ENCODE measurements around the gene NDUFAF2.
"Not testable (repeated sequence)": the region's sequence is repeated elsewhere in the genome, so short reads cannot be mapped to it uniquely, and the experiment has no call there.

Gene NDUFAF2

DNA sequence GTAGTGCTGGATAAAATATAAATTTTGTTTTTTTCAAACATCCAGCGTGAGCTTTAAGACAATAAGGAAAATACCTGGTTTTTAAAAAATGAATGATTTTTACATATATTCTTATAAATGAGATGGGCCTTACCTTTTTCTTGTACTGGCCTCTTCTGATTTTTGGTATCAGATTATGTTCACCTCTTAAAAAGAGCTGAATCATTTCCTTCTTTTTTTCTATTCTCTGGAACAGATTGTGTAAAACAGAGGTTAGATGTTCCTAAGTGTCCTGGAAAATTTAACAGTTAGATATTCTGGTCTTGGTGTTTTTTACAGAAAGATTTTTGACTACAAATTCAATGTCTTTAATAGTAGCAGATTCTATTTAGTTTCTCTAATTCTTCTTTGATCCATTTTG is 74.6 kb downstream of the NDUFAF2 start:
- no peak overlapping the region for H3K27ac ChIP-seq (ENCODE audit: low read depth, low read length)
- H3K27me3 ChIP-seq (ENCODE audit: control insufficient read depth in 1 of 2, insufficient read depth in 2 of 2, low read length in 2 of 2) = no peaks in the 10 kb centered on the region
- peaks cover 9% of the 10 kb centered on the region for H3K4me1 ChIP-seq (ENCODE audit: insufficient read depth, low read length)
- H3K4me3 ChIP-seq (ENCODE audit: low read depth in 1 of 2, low read length in 2 of 2) = no peak overlapping the region
- no peak overlapping the region for H3K9ac ChIP-seq (ENCODE audit: low read length)
- H3K36me3 ChIP-seq (ENCODE audit: insufficient read depth, low read length) = no peaks in the 10 kb centered on the region
- no peaks in the 10 kb centered on the region for H3K9me3 ChIP-seq (ENCODE audit: low read length)

DNA sequence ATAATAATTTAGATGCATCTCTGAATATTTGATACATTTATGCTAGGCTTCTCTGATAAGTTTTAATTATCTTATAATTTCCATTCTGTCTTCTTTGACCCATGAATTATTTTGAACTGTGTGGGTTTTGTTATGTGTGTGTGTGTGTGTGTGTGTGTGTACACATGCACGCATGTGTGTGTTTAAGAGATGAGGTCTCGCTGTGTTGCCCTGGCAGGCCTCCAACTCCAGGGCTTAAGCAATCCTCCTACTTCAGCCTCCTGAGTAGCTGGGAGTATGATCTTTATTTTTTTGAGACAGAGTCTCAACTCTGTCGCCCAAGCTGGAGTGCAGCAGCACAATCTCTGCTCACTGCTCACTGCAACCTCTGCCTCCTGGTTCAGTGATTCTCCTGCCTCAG is 75.4 kb downstream of the NDUFAF2 start:
- Histone ChIP-seq H3K4me1 (ENCODE audit: insufficient read depth, low read length) (peaks cover 9% of the 10 kb centered on the region), H3K9ac (ENCODE audit: low read length) (no peak overlapping the region), H3K27ac (ENCODE audit: low read depth, low read length) (no peak overlapping the region), H3K9me3 (ENCODE audit: low read length) (no peaks in the 10 kb centered on the region), H3K4me3 (ENCODE audit: low read depth in 1 of 2, low read length in 2 of 2) (no peak overlapping the region), H3K27me3 (ENCODE audit: control insufficient read depth in 1 of 2, insufficient read depth in 2 of 2, low read length in 2 of 2) (no peaks in the 10 kb centered on the region), H3K36me3 (ENCODE audit: insufficient read depth, low read length) (no peaks in the 10 kb centered on the region)

DNA sequence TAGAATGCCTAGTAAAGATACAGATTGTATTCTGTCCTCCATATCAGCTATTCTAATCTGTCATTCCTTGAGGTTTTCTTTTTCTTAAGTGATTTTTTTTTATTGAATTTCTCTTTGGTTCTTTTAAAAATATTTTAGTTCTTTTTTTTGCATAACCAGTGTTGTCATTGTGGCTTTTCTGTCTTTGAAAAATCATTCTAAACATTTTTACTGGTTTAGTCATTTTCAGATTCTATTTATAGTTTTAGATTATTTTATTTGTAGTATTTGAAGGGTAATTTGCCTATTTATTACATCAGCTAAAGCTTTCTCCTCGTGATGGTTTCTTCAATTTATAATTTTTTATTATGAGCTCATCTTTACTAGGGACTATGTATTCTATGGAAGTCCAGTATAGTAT is 78.1 kb downstream of the NDUFAF2 start:
- no peaks in the 10 kb centered on the region for H3K36me3 ChIP-seq (ENCODE audit: insufficient read depth, low read length)
- no peaks in the 10 kb centered on the region for H3K27me3 ChIP-seq (ENCODE audit: control insufficient read depth in 1 of 2, insufficient read depth in 2 of 2, low read length in 2 of 2)
- H3K4me3 ChIP-seq (ENCODE audit: low read depth in 1 of 2, low read length in 2 of 2) = no peak overlapping the region
- H3K4me1 ChIP-seq (ENCODE audit: insufficient read depth, low read length) = peaks cover 9% of the 10 kb centered on the region
- H3K9ac ChIP-seq (ENCODE audit: low read length) = no peak overlapping the region
- no peak overlapping the region for H3K27ac ChIP-seq (ENCODE audit: low read depth, low read length)
- H3K9me3 ChIP-seq (ENCODE audit: low read length) = no peaks in the 10 kb centered on the region

DNA sequence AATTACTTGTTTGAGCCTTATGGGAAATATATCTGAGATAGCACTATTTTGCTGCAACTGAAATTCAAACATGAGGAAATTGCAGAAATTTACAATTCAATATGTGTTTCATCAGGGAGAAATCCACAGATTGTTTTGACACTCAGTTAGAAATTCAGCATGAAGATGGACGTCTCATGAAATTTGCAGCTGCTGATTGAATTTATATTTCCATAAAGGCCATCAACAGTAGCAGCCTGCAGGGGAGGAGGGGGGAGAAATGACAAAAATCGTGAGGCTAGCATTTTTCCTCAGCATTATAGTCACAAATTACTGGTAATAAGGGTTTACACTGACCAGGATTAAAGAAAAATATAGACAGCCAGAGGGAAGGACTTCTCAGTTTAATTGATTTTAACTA is 81.0 kb downstream of the NDUFAF2 start:
- Histone ChIP-seq H3K27me3 (ENCODE audit: control insufficient read depth in 1 of 2, insufficient read depth in 2 of 2, low read length in 2 of 2) (no peaks in the 10 kb centered on the region), H3K4me3 (ENCODE audit: low read depth in 1 of 2, low read length in 2 of 2) (no peak overlapping the region), H3K9me3 (ENCODE audit: low read length) (no peaks in the 10 kb centered on the region), H3K27ac (ENCODE audit: low read depth, low read length) (no peak overlapping the region), H3K4me1 (ENCODE audit: insufficient read depth, low read length) (peaks cover 24% of the 10 kb centered on the region), H3K36me3 (ENCODE audit: insufficient read depth, low read length) (no peaks in the 10 kb centered on the region), H3K9ac (ENCODE audit: low read length) (no peak overlapping the region)

DNA sequence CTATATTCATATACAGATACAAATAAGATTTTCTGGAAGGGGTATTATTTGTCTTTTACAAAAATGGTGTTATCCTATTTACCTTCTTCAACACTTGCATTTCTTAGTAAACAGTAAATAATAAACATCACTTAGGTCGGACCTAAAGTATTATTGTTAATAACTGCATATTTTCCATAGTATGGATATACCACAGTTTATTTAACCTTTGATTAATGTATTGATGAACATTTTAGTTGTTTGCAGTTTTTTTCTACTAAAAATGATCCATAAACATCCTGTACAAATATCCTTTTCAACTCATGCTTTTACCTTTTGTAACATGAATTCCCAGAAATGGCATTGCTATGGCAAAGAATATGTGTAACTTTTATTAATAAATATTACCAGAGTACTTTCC is 83.4 kb downstream of the NDUFAF2 start:
- H3K9ac ChIP-seq (ENCODE audit: low read length) = no peak overlapping the region
- H3K9me3 ChIP-seq (ENCODE audit: low read length) = no peaks in the 10 kb centered on the region
- H3K4me1 ChIP-seq (ENCODE audit: insufficient read depth, low read length) = peaks cover 22% of the 10 kb centered on the region
- no peak overlapping the region for H3K27ac ChIP-seq (ENCODE audit: low read depth, low read length)
- no peak overlapping the region for H3K4me3 ChIP-seq (ENCODE audit: low read depth in 1 of 2, low read length in 2 of 2)
- H3K27me3 ChIP-seq (ENCODE audit: control insufficient read depth in 1 of 2, insufficient read depth in 2 of 2, low read length in 2 of 2) = no peaks in the 10 kb centered on the region
- H3K36me3 ChIP-seq (ENCODE audit: insufficient read depth, low read length) = no peaks in the 10 kb centered on the region

DNA sequence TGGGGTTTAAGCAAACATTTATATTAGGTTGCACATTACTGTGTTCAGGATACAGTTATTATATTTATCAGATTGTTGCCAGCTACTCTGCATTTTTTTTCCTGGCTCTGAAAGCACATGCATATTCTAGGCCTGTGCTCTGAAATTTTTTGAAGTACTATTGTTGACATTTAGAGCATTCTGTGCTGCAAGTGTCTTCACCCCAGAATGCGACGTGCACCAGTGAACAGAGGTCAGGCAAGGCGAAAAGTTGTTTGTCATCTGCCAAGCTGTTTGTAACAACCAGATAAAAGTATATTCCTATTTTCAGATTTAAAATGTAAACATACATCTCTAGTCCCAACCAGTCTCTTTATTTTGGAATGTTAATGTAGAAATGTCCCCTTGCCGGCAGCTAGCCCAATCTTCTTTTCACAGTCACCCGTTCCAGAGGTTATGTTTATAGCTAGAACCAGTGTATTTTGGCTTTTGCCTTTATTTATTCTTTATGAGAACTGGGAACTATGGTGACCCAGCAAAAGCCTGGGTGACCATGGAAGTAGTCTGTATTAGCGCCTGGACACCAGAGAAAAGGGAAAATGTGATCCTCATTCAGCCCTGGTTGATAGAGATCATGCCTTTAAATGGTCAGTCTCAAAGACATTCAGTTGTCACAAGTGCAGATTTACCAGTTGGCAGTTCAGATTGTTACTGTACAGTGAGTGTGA is 84.6 kb downstream of the NDUFAF2 start:
- H3K27me3 ChIP-seq (ENCODE audit: control insufficient read depth in 1 of 2, insufficient read depth in 2 of 2, low read length in 2 of 2) = no peaks in the 10 kb centered on the region
- no peak overlapping the region for H3K4me3 ChIP-seq (ENCODE audit: low read depth in 1 of 2, low read length in 2 of 2)
- H3K36me3 ChIP-seq (ENCODE audit: insufficient read depth, low read length) = no peaks in the 10 kb centered on the region
- H3K4me1 ChIP-seq (ENCODE audit: insufficient read depth, low read length) = peaks cover 15% of the 10 kb centered on the region
- H3K9ac ChIP-seq (ENCODE audit: low read length) = no peak overlapping the region
- no peak overlapping the region for H3K27ac ChIP-seq (ENCODE audit: low read depth, low read length)
- no peaks in the 10 kb centered on the region for H3K9me3 ChIP-seq (ENCODE audit: low read length)

DNA sequence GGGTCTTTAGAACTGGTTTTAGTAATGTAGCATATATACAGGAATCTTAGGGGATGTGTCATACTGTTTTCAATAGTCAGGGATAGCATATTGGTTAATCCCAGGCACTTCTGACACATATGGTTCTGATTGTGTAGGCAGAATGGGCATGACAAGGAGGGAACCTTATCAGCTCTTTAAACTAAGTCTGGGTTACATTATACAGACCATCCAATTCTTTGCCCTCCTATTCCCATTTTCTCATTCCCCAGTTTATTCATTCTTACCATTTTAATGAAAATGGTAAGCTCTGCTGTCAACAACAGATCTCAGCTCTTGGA is 85.1 kb downstream of the NDUFAF2 start:
- Histone ChIP-seq H3K4me1 (ENCODE audit: insufficient read depth, low read length) (peaks cover 15% of the 10 kb centered on the region), H3K4me3 (ENCODE audit: low read depth in 1 of 2, low read length in 2 of 2) (no peak overlapping the region), H3K9ac (ENCODE audit: low read length) (no peak overlapping the region), H3K27me3 (ENCODE audit: control insufficient read depth in 1 of 2, insufficient read depth in 2 of 2, low read length in 2 of 2) (no peaks in the 10 kb centered on the region), H3K36me3 (ENCODE audit: insufficient read depth, low read length) (no peaks in the 10 kb centered on the region), H3K9me3 (ENCODE audit: low read length) (no peaks in the 10 kb centered on the region), H3K27ac (ENCODE audit: low read depth, low read length) (no peak overlapping the region)

DNA sequence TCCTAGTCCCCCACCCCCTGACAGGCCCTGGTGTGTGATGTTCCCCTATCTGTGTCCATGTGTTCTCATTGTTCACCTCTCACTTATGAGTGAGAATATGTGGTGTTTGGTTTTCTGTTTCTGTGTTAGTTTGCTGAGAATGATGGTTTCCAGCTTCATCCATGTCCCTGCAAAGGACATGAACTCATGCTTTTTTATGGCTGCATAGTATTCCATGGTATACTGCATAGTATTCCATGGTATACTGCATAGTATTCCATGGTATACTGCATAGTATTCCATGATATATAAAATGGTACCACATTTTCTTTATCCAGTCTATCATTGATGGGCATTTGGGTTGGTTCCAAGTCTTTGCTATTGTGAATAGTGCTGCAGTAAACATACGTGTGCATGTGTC is 86.3 kb downstream of the NDUFAF2 start:
- H3K4me1 ChIP-seq (ENCODE audit: insufficient read depth, low read length) = peaks cover 15% of the 10 kb centered on the region
- not testable (repeated sequence) for H3K36me3 ChIP-seq (ENCODE audit: insufficient read depth, low read length); H3K9me3 ChIP-seq (ENCODE audit: low read length); H3K9ac ChIP-seq (ENCODE audit: low read length); H3K27me3 ChIP-seq (ENCODE audit: control insufficient read depth in 1 of 2, insufficient read depth in 2 of 2, low read length in 2 of 2); H3K4me3 ChIP-seq (ENCODE audit: low read depth in 1 of 2, low read length in 2 of 2); H3K27ac ChIP-seq (ENCODE audit: low read depth, low read length)

DNA sequence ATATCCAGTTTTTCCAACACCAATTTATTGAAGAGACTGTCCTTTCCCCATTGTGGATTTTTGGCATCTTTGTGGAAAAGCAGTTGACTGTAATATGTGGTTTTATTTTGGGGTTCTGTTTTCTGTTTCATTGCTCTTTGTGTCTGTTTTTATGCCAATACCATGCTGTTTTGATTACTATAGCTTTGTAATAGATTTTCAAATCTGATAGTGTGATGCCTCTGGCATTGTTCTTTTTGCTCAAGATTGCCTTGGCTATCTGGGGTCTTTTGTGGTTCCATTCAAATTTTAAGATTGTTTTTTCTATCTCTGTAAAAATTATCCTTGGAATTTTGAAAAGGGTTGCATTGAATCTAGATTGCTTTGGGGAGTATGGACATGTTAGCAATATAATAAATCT is 99.5 kb downstream of the NDUFAF2 start:
- H3K4me3 ChIP-seq (ENCODE audit: low read depth in 1 of 2, low read length in 2 of 2) = no peak overlapping the region
- H3K4me1 ChIP-seq (ENCODE audit: insufficient read depth, low read length) = no peaks in the 10 kb centered on the region
- H3K27ac ChIP-seq (ENCODE audit: low read depth, low read length) = no peak overlapping the region
- H3K36me3 ChIP-seq (ENCODE audit: insufficient read depth, low read length) = no peaks in the 10 kb centered on the region
- H3K27me3 ChIP-seq (ENCODE audit: control insufficient read depth in 1 of 2, insufficient read depth in 2 of 2, low read length in 2 of 2) = no peaks in the 10 kb centered on the region
- H3K9ac ChIP-seq (ENCODE audit: low read length) = no peak overlapping the region
- H3K9me3 ChIP-seq (ENCODE audit: low read length) = no peaks in the 10 kb centered on the region

DNA sequence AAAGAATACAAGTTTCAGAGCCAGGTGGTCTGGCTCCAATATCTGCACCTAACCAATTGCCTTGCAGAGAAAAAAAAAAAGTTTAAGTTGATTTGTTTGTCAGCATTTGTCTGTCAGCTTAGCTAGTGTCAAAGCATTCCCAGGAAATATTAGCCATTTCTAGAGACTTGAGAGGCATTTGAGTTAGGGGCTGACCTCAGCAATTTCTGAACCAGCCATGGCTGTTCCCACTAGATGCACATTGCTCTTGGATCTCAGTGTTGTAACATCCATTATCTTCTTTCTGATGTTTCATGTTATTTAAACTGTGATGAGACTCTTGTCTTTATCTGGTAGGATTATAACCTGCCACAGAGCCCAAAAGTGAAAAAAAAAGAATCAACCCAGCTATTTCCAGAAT is 102.3 kb downstream of the NDUFAF2 start:
- H3K9me3 ChIP-seq (ENCODE audit: low read length) = no peaks in the 10 kb centered on the region
- no peaks in the 10 kb centered on the region for H3K27me3 ChIP-seq (ENCODE audit: control insufficient read depth in 1 of 2, insufficient read depth in 2 of 2, low read length in 2 of 2)
- no peak overlapping the region for H3K9ac ChIP-seq (ENCODE audit: low read length)
- no peaks in the 10 kb centered on the region for H3K4me1 ChIP-seq (ENCODE audit: insufficient read depth, low read length)
- H3K36me3 ChIP-seq (ENCODE audit: insufficient read depth, low read length) = no peaks in the 10 kb centered on the region
- H3K27ac ChIP-seq (ENCODE audit: low read depth, low read length) = no peak overlapping the region
- no peak overlapping the region for H3K4me3 ChIP-seq (ENCODE audit: low read depth in 1 of 2, low read length in 2 of 2)

DNA sequence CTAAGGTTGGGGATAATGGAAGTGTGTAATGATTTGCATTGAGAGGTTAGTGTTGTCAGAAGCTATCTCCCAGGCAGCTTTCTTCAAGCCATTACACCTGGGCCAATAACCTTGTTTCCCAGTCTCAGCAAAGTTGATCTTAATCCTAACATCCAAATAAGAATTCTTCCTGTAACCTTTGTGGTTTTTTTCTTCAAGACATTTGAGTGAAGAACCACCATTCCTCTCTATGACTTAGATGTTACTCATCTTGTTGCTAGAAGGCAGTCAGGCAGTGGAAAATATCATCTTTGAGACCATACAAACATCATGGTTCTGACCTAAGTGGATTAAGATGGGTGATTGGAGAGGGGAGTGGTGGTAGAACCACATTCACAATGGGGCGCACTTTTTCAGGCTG is 103.5 kb downstream of the NDUFAF2 start:
- H3K4me1 ChIP-seq (ENCODE audit: insufficient read depth, low read length) = peaks cover 6% of the 10 kb centered on the region
- H3K4me3 ChIP-seq (ENCODE audit: low read depth in 1 of 2, low read length in 2 of 2) = no peak overlapping the region
- H3K9me3 ChIP-seq (ENCODE audit: low read length) = no peaks in the 10 kb centered on the region
- H3K27me3 ChIP-seq (ENCODE audit: control insufficient read depth in 1 of 2, insufficient read depth in 2 of 2, low read length in 2 of 2) = no peaks in the 10 kb centered on the region
- H3K9ac ChIP-seq (ENCODE audit: low read length) = no peak overlapping the region
- no peaks in the 10 kb centered on the region for H3K36me3 ChIP-seq (ENCODE audit: insufficient read depth, low read length)
- no peak overlapping the region for H3K27ac ChIP-seq (ENCODE audit: low read depth, low read length)

DNA sequence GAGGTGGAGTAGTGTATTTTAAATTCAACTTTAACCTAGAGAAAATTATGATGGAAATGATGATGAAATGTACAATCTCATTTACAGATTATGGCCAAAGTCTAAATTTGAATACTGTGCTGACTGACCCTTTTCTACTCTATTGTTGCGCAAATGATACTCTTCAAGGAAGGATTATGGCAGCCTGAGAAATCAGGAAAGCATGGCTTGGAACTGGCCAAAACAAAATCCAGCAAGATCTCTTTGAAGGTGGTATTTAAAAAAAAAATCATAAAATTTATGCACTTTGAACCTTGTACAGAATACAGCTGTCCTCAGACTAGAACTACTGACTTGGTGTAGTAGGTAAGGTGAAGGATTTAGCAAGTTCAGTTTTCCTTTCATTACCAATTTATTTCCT is 105.3 kb downstream of the NDUFAF2 start:
- no peaks in the 10 kb centered on the region for H3K36me3 ChIP-seq (ENCODE audit: insufficient read depth, low read length)
- no peak overlapping the region for H3K27ac ChIP-seq (ENCODE audit: low read depth, low read length)
- H3K4me1 ChIP-seq (ENCODE audit: insufficient read depth, low read length) = peaks cover 6% of the 10 kb centered on the region
- H3K27me3 ChIP-seq (ENCODE audit: control insufficient read depth in 1 of 2, insufficient read depth in 2 of 2, low read length in 2 of 2) = no peaks in the 10 kb centered on the region
- no peaks in the 10 kb centered on the region for H3K9me3 ChIP-seq (ENCODE audit: low read length)
- no peak overlapping the region for H3K4me3 ChIP-seq (ENCODE audit: low read depth in 1 of 2, low read length in 2 of 2)
- H3K9ac ChIP-seq (ENCODE audit: low read length) = no peak overlapping the region
